ENCODE results near the gene SKA1.

The SKA1 gene

DNA sequence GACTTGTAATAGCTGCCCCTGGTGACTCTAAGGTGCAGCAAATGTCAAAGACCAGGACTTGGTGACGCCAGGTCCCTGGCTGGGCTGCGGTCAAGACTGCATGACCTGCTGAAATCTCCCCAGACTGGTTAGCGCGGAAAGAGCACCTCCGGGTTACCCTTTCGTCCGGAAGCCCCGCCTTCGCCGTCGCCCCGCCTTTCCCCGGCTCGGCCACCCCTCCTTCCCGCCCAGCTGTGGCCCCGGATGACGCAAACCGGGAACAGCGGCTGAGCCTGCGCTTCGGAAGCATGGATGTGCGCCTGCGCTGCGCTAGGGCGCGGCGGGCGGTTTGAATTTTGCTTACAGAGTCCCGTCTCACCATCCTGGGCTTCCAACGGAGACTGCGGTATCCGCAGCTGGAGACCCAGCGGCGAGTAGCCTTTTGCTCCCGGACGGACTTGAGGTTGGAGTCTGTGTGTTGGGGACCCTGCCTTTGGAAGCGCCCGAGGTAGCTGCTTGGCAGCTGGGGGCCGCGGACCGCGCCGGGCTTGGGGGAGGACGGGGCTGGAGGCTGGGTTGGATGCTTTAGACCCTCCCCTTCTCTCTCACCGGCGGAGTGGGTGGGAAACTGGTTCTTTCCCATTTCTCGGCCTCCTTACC lies at the start of gene SKA1:
TSS of gene SKA1 (plus strand) at position 294 of the 639 bp plus-strand sequence. CDS start 785 bp downstream, outside the sequence.
- DNase-seq = peak; percentile 82

DNA sequence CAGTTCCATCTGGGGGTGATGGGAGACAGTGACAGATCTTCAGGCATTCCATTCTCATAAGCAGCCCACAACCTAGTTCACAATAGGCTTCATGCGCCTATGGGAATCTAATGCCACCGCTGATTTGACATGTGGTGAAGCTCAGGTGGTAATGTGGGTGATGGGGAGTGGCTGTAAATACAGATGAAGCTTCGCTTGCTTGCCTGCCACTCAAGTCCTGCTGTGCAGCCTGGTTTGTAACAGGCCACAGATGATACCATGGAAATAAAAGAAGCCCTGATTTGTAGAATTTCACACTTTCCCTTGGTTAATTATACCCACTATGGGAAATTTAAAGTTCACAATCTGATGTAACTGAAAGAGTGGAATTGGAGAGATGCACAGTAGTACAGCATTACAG lies 46.9 kb upstream of the SKA1 start:
- DNase-seq = no peak

- no peak for DNase-seq
Measured at GRCh38 chr18:50330176-50330575, 44.7 kb upstream of the SKA1 start.

GRCh38 chr18:50331691-50332090 lies 43.2 kb upstream of the SKA1 start:
- DNase-seq = no peak

DNA sequence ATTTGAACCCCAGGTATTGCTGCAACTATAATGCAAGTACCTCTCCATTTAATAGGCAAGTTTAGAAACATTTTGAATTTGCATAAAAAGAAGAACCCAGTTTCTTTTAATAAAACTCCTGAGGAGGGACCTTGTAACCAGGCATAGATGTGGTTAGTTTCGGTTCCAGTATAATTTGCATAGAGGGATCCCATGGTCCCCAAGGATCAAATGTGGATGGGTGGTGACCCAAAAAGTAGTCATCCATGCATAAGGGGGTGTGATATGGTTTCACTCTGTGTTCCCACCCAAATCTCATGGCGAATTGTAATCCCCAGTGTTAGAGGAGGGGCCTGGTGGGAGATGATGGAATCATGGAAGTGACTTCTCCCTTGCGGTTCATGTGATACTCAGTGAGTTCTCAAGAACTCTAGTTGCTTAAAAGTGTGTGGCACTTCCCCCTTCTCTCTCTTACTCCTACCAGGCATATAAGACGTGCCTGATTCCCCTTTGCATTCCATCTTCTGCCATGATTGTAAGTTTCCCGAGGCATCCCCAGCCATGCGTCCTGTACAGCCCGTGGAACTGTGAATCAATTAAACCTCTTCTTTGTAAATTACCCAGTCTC lies 40.2 kb upstream of the SKA1 start:
- DNase-seq = no peak

DNA sequence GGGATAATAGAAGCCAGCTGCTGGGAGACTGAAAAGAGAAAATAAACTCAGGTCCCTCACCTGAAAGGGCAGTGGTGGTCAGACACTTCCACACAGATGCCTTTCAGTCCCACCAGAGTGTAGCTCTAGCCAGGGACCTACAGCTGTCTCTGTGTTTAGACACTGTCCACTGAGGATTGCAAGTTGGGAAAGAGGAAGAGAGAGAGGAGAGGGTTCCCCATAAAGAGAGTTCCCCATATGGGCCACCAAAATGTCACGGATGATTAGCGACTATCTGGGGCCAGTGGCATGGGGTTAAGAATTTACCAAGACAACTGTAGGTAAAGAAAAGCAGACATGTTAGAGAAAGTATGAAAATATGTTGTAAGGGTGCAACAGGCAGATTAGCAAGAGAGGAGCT lies 36.7 kb upstream of the SKA1 start:
- no peak for DNase-seq

GRCh38 chr18:50338715-50339114 lies 36.1 kb upstream of the SKA1 start:
- DNase-seq = no peak

DNA sequence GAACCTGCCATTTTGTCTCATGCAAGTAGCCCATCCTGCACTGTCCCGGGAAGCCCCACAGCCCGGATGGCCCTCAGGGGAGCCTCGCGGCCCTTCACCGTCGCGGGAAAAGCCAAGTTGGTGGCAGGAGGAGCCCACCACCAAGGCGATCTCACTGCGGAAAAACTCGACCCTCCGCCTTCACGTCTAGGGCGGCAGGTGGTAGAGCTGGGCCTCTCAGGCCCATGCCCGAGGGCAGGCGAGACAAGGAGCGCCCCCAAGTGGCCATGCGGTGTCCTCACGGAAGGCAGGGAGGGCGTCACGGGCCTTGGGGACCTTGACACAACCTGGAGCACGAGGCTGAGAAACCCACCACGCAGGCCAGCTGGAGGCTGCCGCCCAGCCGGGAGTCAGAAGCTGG lies 34.8 kb upstream of the SKA1 start:
- no peak for DNase-seq

DNA sequence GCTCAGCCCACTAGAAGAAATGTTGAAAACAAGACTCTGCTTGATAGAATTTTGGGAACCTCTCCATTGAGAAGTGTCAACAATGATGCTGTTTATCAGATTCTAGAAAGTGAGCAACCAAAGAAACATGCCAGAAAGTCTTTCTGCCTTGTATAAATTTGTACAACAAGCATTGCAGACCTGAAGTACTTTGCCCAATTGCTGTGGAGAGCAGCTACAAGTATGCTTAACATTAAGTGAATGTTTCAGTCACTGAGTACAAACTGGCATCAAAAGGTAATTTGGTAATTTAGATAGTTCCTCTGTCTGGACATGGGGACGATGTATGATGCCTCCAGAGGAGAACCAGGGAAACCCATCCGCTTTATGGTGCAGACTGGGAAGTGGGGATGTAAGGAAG lies 33.4 kb upstream of the SKA1 start:
- no peak for DNase-seq

- DNase-seq = no peak
Measured at GRCh38 chr18:50350699-50351098, 24.1 kb upstream of the SKA1 start.

DNA sequence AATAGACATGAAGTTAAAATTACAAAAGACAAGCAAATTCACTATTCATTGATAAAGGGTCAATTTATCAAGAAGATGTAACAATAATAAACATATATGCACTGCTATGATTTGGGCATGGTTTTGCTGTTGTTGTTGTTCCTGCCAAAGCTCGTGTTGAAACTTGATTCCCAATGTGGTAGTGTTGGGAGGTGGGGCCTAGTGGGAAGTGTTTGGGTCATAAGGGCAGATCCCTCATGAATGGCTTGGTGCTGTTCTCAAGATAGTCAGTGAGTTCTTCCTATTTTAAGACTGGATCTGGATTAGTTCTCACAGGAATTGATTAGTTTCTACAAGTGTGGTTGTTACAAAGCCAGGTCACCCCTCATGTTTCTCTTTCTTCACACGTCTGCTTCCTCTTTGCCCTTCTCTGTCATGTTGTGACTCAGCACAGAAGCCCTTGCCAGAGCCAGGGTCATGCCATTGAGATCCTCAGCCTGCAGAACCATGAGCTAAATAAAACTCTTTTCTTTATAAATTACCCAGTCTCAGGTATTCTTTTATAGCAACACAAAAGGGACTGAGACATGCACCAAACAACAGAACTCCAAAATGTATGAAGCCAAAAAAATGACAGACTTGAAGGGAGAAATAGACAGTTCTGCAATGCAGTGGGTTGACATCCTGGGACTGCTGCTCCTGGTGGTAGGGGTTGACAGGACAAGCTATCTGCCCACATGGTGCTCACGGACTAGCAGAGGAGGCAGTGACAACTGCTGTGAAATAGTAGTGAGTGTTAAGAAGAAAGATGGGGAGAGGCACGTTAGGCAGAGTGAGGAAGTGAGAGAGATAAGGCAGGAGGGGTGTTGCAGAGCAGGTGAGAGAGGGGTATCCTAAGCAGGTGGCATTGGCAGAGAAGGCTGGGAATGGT lies 18.6 kb upstream of the SKA1 start:
- no peak for DNase-seq

DNA sequence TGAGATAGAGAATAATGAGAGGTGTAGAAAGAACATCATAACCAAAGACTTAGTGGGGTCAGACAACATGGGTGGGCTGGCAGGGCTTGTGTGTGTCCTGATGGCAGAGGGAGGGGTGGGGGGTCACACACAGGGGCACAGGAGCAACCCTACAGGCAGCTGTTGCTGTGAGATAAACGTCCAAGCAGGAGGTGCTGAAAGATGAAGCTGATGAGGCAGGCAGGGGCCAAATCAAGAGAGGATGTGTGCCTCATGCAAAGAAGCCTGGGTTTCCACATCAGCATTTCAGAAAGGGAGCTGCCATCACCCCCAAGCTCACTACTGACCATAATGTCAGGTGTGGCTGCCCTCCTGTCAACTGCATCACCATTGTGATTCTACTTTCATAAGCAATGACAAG lies 16.0 kb upstream of the SKA1 start:
- no peak for DNase-seq

DNA sequence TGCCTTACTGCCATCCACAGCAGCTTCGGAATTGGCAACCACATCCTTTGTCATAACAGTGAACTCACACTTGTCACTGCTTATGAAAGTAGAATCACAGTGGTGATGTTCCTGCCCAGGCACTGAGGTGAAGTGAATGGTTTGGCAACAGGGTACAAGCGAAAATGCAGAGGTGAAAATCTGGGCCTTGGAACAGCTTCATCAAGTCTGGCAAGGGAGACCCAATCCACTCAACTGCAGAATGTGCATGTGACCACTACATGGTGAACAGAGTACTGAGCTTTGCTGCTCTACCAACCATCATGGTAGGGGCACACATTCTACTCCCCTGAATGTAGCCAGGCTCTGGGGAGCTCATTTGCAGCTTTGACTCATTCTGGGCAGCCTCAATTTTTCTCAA lies 15.0 kb upstream of the SKA1 start:
- no peak for DNase-seq

DNA sequence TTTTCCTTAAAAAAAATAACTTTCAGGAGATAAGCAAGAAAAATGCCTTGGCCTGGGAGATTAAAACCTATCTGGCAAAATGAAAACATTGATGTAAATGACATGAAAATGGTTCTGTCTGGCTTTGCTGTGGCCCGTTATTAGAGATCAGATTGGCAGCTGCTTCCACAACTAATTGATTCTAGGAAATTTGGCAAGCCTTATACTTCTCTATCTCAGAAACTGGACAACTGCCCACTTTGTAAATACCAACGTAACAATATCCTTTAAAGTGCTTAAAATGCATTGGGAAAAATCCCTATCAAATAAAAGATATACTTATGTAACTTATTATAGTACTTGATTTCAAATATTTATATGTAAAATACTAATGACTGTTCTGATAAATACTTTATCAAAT lies 14.2 kb upstream of the SKA1 start:
- DNase-seq = no peak

GRCh38 chr18:50369672-50370071 lies 5.2 kb upstream of the SKA1 start:
- DNase-seq = no peak

- DNase-seq = no peak
Measured at GRCh38 chr18:50372743-50373142, 2.1 kb upstream of the SKA1 start.

- no peak for DNase-seq
Measured at GRCh38 chr18:50373561-50374219, 1.2 kb upstream of the SKA1 start.

GRCh38 chr18:50374220-50374752 lies 560 bp upstream of the SKA1 start:
- DNase-seq = no peak

- no peak for DNase-seq
Measured at GRCh38 chr18:50377061-50377798, 2.4 kb downstream of the SKA1 start.

DNA sequence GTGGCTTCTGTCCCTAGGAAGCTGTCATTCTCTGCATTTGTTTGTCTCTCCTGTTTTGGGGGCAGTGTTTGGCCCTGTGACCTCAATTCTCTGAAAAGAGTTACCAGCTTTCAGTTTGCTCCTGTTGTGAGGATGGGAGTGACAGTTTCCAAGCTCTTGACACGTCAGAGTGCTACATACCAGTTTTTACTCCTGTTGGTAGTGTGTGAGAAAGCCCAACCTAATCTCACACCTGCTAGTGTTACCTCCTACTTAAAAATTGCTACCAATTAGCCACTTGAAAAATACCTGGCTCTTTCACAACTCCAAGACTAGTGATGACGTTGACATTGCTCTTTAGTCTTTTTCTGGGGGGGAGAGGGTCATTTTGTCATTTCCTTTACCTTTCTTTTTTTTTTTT lies 14.1 kb downstream of the SKA1 start:
- no peak for DNase-seq

GRCh38 chr18:50393802-50394201 lies 19.0 kb downstream of the SKA1 start:
- DNase-seq = no peak

GRCh38 chr18:50395093-50395492 lies 20.2 kb downstream of the SKA1 start:
- no peak for DNase-seq
